HG02885 (cell line): ENCODE measurements around the gene RBFOX1.

Experiments
- ATAC-seq: cut with Tn5 transposase; IDR thresholded peaks from one replicate; pipeline ENCODE4 v1.9.1; 2021; ENCODE audit warnings: mild to moderate bottlenecking; ENCODE audit not compliant: unreplicated experiment, poor library complexity

Gene RBFOX1

GRCh38 chr16:7508656-7509055 is 176.0 kb downstream of the RBFOX1 start:
- ATAC-seq = no peak

- ATAC-seq = no peak
Measured at GRCh38 chr16:7509963-7510601, 177.4 kb downstream of the RBFOX1 start.

GRCh38 chr16:7511549-7512260 is 179.1 kb downstream of the RBFOX1 start:
- ATAC-seq = no peak

- ATAC-seq = no peak
Measured at GRCh38 chr16:7512503-7512902, 179.9 kb downstream of the RBFOX1 start.

GRCh38 chr16:7513429-7513828 is 180.8 kb downstream of the RBFOX1 start:
- ATAC-seq = no peak

GRCh38 chr16:7515543-7515942 is 182.9 kb downstream of the RBFOX1 start:
- no peak for ATAC-seq

GRCh38 chr16:7517496-7517895 is 184.9 kb downstream of the RBFOX1 start:
- ATAC-seq = no peak

- no peak for ATAC-seq
Measured at GRCh38 chr16:7518158-7518557, 185.5 kb downstream of the RBFOX1 start.

GRCh38 chr16:7521834-7522233 is 189.2 kb downstream of the RBFOX1 start:
- ATAC-seq = no peak

- no peak for ATAC-seq
Measured at GRCh38 chr16:7524419-7524818, 191.8 kb downstream of the RBFOX1 start.

- no peak for ATAC-seq
Measured at GRCh38 chr16:7526736-7527135, 194.1 kb downstream of the RBFOX1 start.

GRCh38 chr16:7532534-7532933 is 199.9 kb downstream of the RBFOX1 start:
- ATAC-seq = no peak

- no peak for ATAC-seq
Measured at GRCh38 chr16:7534749-7535148, 202.1 kb downstream of the RBFOX1 start.

GRCh38 chr16:7541026-7541425 is 208.4 kb downstream of the RBFOX1 start:
- ATAC-seq = no peak

GRCh38 chr16:7545251-7545650 is 212.6 kb downstream of the RBFOX1 start:
- ATAC-seq = no peak

GRCh38 chr16:7546948-7547347 is 214.3 kb downstream of the RBFOX1 start:
- ATAC-seq = no peak

- no peak for ATAC-seq
Measured at GRCh38 chr16:7547736-7548135, 215.1 kb downstream of the RBFOX1 start.

- no peak for ATAC-seq
Measured at GRCh38 chr16:7548796-7549318, 216.2 kb downstream of the RBFOX1 start.

- no peak for ATAC-seq
Measured at GRCh38 chr16:7550096-7550495, 217.5 kb downstream of the RBFOX1 start.

GRCh38 chr16:7555459-7555858 is 222.8 kb downstream of the RBFOX1 start:
- ATAC-seq = no peak

GRCh38 chr16:7561908-7562405 is 229.3 kb downstream of the RBFOX1 start:
- no peak for ATAC-seq

GRCh38 chr16:7566360-7566759 is 233.7 kb downstream of the RBFOX1 start:
- ATAC-seq = no peak
